Measurements from ENCODE around the gene PDXK.

The PDXK gene

GRCh38 chr21:43721939-43722338 lies 3.0 kb downstream of the PDXK start:
- ChIA-PET CTCF (interaction anchor here (1.7 kb wide), 1 partner anchor 35 kb away, joined by 4 read pairs; no protein-coding TSS in a partner anchor), POLR2A (no interaction called here)
- DNase-seq (ENCODE audit: extremely low spot score) = no peak
- no peak for TF ChIP-seq CTCF (IDR thresholded peaks at IDR 0.05; ENCODE audit: control extremely low read depth, extremely low read depth, low read depth, missing control alignments)

DNA sequence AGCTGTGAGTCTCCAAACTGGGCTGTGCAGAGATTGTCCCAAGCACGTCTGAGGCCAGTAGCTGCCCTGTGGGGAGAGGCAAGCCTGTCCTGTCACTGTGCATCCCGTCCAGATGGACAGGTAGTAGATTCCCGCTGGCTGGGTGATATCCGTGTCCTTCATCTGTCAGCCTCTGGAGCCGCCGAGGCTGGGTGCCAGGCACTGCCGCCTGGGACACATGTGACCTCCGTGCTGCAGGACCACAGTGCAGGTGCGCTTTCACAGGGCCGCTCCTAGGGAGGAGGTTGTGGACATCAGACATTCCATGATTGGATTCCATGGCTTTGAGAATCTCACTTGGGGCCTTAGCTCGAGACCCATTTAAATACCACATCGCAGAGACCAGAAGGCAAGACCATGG lies 4.7 kb downstream of the PDXK start:
- no peak for DNase-seq (ENCODE audit: extremely low spot score)
- CTCF ChIA-PET = no interaction called here
- POLR2A ChIA-PET = no interaction called here
- no peak for TF ChIP-seq CTCF (IDR thresholded peaks at IDR 0.05; ENCODE audit: control extremely low read depth, extremely low read depth, low read depth, missing control alignments)

DNA sequence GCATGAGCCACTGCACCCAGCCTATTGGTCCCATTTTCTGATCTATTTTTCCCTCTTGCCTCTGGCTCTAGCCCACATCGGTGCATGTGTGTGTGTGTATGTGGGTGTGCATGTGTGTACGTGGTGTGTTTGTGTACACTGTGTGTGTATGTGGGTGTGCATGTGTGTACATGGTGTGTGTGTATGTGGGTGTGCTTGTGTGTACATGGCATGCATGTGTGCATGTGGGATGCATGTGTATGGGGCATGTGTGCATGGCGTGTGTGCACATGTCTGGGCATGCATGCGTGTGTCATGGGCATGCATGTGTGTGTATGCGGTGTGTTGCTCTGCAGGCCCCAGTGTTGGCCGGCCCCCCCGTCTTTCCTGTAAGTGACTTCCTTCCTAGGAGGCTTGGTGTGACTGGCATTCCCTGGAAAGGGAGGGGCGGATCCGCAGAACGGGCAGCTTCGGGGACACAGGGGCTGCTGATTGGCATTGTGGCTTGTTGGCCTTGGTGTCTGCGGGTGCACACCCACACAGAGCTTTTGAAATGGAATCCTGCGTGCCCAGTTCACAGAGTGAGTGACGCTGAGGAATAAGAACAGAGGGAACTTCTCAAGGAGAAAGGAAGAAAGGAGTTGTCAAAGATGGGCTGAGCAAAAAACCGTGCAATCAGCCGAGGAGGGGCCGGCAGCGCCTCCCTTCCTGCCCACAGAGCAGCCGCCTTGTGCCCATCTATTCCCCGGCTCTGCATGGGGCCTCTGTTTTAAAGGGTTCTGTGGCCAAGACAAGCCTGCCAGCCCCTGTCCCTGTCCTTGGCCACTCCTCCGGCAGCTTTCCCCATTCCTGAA lies 8.0 kb downstream of the PDXK start:
- POLR2A ChIA-PET = no interaction called here
- no peak for TF ChIP-seq CTCF (IDR thresholded peaks at IDR 0.05; ENCODE audit: control extremely low read depth, extremely low read depth, low read depth, missing control alignments)
- CTCF ChIA-PET = interaction anchor here (1.0 to 1.4 kb wide), 3 partner anchors 10 to 21 kb away, joined by 3 read pairs; no protein-coding TSS in a partner anchor
- no peak for DNase-seq (ENCODE audit: extremely low spot score)

DNA sequence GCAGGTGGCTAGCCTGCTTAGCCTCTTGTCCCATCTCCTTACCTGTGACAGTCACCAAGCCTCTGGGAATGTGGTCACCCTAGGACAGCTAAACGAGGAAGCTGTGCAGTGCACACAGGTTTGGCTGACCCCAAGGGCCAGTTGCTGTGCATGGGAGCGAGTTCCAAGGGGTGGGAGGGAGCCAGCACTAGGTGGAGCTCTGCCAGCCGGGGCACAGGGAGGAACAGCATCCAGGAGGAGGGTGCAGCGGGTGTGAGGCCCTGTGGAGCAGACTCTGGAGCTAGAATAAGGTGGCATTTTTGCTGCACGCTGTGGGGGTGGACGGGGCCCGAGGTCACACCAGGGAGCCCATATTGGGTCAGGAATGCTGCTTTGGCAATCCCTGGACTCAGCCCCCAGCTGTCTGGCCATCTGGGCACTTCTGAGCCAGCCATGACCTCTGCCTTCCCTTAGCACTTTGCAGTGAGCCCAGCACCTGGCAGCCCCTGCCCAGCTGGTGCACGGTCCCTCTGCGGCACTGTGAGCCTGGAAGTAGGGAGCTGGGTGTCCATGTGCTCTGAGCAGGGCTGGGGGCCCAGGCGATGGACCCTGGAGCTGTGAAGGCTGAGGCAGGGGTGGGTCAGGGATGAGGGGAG lies 8.7 kb downstream of the PDXK start:
- no peak for DNase-seq (ENCODE audit: extremely low spot score)
- ChIA-PET CTCF (interaction anchor here (1.0 to 2.5 kb wide), 9 partner anchors 8 to 212 kb away, joined by 3 to 13 read pairs (median 3); partner anchors contain the start of gene RRP1), POLR2A (interaction anchor here (1.0 to 2.1 kb wide), 2 partner anchors 8 to 67 kb away, joined by 3 to 14 read pairs; partner anchors contain the start of gene PDXK)
- TF ChIP-seq CTCF (IDR thresholded peaks at IDR 0.05; ENCODE audit: control extremely low read depth, extremely low read depth, low read depth, missing control alignments) = no peak

- ChIA-PET POLR2A (interaction anchor here (1.0 to 2.1 kb wide), 3 partner anchors 8 to 68 kb away, joined by 3 to 14 read pairs (median 8); partner anchors contain the start of gene PDXK), CTCF (interaction anchor here (0.9 to 2.5 kb wide), 11 partner anchors 8 to 247 kb away, joined by 3 to 13 read pairs (median 3); partner anchors contain the start of gene RRP1)
- TF ChIP-seq CTCF (IDR thresholded peaks at IDR 0.05; ENCODE audit: control extremely low read depth, extremely low read depth, low read depth, missing control alignments) = no peak
- no peak for DNase-seq (ENCODE audit: extremely low spot score)
These were observed 9.2 kb downstream of the PDXK start for GRCh38 chr21:43728154-43728466.

Measured in GM10248 (cell line).